Measurements from ENCODE around the gene COLQ. TPM values are rescaled to one million over a fixed set of nuclear protein-coding genes. Genes with fewer than 3 reads are reported as not detected.

The COLQ gene
- total and polyA plus RNA-seq, 2 experiments from 2014 or later, result 0.32 to 0.93 TPM

DNA sequence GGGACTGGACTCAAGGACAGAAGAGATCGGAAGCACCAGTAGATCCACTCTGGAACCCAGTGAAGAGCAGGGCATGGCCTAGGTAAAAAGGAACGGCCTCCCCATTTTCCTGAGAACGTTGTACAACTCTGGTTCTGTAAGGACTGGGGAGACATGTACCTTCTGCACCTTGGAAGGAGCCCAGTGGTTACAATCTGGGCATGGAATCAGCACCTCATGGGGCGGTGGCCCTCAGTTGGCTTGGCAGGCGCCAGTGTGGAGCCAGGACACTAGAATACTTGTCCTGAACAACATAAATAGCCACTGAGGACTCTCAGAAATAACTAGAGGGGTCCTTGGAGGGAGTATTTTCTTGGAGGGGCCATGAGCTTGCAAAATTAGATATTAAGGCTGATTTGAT lies 68.5 kb downstream of the COLQ start:
- no peak overlapping the region for H3K9ac ChIP-seq
- H3F3A ChIP-seq (ENCODE audit: insufficient read depth), result no peaks in the 10 kb centered on the region
- no peak overlapping the region for H3K4me3 ChIP-seq
- H4K20me1 ChIP-seq (ENCODE audit: insufficient read depth), result no peaks in the 10 kb centered on the region
- 70 to 80% methylated on average over 5 of the region's 5 CpGs for WGBS, 2 experiments (ENCODE audit: low coverage in 1 of 2, low lambda C conversion rate in 2 of 2, missing lambda C conversion rate in 2 of 2)
- H3K9me3 ChIP-seq (ENCODE audit: low read depth), result no peaks in the 10 kb centered on the region
- no peaks in the 10 kb centered on the region for H3K4me1 ChIP-seq (ENCODE audit: insufficient read depth)
- no peak for TF ChIP-seq EZH2phosphoT487 (IDR thresholded peaks at IDR 0.05; ENCODE audit: insufficient read depth, low read depth)
- no peak for TF ChIP-seq EZH2 (IDR thresholded peaks at IDR 0.05; ENCODE audit: insufficient read depth, poor library complexity, severe bottlenecking)
- no peaks in the 10 kb centered on the region for H3K36me3 ChIP-seq (ENCODE audit: low read depth)
- no peaks in the 10 kb centered on the region for H3K27me3 ChIP-seq (replicated peaks; ENCODE audit: insufficient read depth)
- H2AFZ ChIP-seq, result no peak overlapping the region
- in situ Hi-C loops (cut with MboI), result no loop called here
- H3K79me2 ChIP-seq (ENCODE audit: insufficient read depth), result no peaks in the 10 kb centered on the region
- H3K27ac ChIP-seq, result no peak overlapping the region
- no peaks in the 10 kb centered on the region for H3K9me2 ChIP-seq (ENCODE audit: insufficient read depth)
- H3K4me2 ChIP-seq (ENCODE audit: unreplicated experiment), result no peak overlapping the region
- no peak for DNase-seq

DNA sequence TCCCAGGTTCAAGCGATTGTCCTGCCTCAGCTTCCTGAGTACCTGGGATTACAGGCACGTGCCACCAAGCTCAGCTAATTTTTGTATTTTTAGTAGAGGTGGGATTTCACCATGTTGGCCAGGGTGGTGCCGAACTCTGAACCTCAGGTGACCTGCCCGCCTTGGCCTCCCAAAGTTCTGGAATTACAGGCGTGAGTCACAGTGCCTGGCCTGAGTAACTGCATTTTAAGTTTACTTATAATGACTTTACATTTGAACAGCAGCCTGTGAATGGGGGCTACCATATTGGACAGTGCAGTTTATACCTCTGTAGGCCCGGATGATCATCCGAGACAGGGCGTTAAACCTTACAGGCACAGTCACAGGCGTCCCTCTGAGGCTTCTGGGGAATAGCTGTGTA lies 69.3 kb downstream of the COLQ start:
- TF ChIP-seq EZH2 (IDR thresholded peaks at IDR 0.05; ENCODE audit: insufficient read depth, poor library complexity, severe bottlenecking) (no peak), EZH2phosphoT487 (IDR thresholded peaks at IDR 0.05; ENCODE audit: insufficient read depth, low read depth) (no peak)
- H3K9ac ChIP-seq, result no peak overlapping the region
- H3F3A ChIP-seq (ENCODE audit: insufficient read depth), result no peaks in the 10 kb centered on the region
- H3K9me2 ChIP-seq (ENCODE audit: insufficient read depth), result no peaks in the 10 kb centered on the region
- no peak overlapping the region for H3K4me2 ChIP-seq (ENCODE audit: unreplicated experiment)
- no peaks in the 10 kb centered on the region for H3K4me1 ChIP-seq (ENCODE audit: insufficient read depth)
- H3K79me2 ChIP-seq (ENCODE audit: insufficient read depth), result no peaks in the 10 kb centered on the region
- no peak overlapping the region for H2AFZ ChIP-seq
- no peaks in the 10 kb centered on the region for H3K36me3 ChIP-seq (ENCODE audit: low read depth)
- no peak overlapping the region for H3K27ac ChIP-seq
- no peaks in the 10 kb centered on the region for H4K20me1 ChIP-seq (ENCODE audit: insufficient read depth)
- H3K27me3 ChIP-seq (replicated peaks; ENCODE audit: insufficient read depth), result no peaks in the 10 kb centered on the region
- in situ Hi-C loops (cut with MboI), result no loop called here
- no peaks in the 10 kb centered on the region for H3K9me3 ChIP-seq (ENCODE audit: low read depth)
- no peak overlapping the region for H3K4me3 ChIP-seq
- 79 to 80% methylated on average over 9 of the region's 9 CpGs for WGBS, 2 experiments (ENCODE audit: low coverage in 1 of 2, low lambda C conversion rate in 2 of 2, missing lambda C conversion rate in 2 of 2)
- DNase-seq, result no peak

DNA sequence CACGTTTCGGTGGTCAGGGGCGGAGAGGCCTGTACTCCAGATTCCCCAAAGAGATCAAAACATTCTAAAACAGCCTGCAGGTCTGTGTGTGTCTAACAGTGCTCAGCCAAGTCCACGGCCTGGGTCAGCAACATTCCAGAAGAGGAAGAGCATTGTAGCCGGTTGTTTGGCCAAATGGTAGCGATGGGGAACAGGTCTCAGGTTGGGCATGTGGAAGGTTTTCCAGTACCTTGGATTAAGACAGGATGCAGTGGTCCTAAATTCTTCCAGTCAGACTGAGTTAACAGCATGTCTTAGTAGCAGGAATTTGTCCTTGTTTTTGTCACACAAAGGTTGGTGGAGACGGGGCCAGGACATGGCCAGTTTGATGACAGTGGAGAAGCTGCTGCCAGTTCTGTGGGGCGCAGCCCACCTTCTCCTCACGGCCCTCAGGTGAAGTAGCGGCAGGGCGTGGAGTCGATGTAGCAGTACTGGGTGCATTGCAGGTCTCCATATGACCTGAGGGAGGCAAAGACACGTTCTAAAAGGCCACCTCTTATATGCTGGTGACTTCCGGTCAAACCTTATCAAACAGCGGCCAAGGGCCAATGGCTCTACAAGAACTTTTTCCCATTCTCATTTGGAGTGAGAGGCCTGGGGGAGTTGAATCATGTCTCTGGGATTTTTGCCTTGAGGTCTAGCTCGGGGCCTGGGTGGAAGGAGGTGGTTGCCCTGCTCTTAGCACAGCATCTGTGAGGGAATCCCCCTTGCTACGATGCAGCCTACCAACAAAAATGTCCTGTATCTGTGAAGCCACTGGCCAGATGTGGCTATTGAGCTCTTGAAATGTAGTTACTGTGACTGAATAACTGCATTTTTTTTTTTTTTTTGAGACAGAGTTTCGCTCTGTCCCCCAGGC lies 70.0 kb downstream of the COLQ start:
- H3K27ac ChIP-seq, result no peak overlapping the region
- TF ChIP-seq EZH2 (IDR thresholded peaks at IDR 0.05; ENCODE audit: insufficient read depth, poor library complexity, severe bottlenecking) (no peak), EZH2phosphoT487 (IDR thresholded peaks at IDR 0.05; ENCODE audit: insufficient read depth, low read depth) (no peak)
- no peak overlapping the region for H3K9ac ChIP-seq
- no peaks in the 10 kb centered on the region for H3K79me2 ChIP-seq (ENCODE audit: insufficient read depth)
- in situ Hi-C loops (cut with MboI), result no loop called here
- no peaks in the 10 kb centered on the region for H3K4me1 ChIP-seq (ENCODE audit: insufficient read depth)
- H2AFZ ChIP-seq, result no peak overlapping the region
- no peak for DNase-seq
- no peak overlapping the region for H3K4me3 ChIP-seq
- 86 to 88% methylated on average over 18 of the region's 18 CpGs for WGBS, 2 experiments (ENCODE audit: low coverage in 1 of 2, low lambda C conversion rate in 2 of 2, missing lambda C conversion rate in 2 of 2)
- no peaks in the 10 kb centered on the region for H3F3A ChIP-seq (ENCODE audit: insufficient read depth)
- no peaks in the 10 kb centered on the region for H3K9me2 ChIP-seq (ENCODE audit: insufficient read depth)
- no peaks in the 10 kb centered on the region for H4K20me1 ChIP-seq (ENCODE audit: insufficient read depth)
- no peak overlapping the region for H3K4me2 ChIP-seq (ENCODE audit: unreplicated experiment)
- H3K9me3 ChIP-seq (ENCODE audit: low read depth), result no peaks in the 10 kb centered on the region
- no peaks in the 10 kb centered on the region for H3K36me3 ChIP-seq (ENCODE audit: low read depth)
- H3K27me3 ChIP-seq (replicated peaks; ENCODE audit: insufficient read depth), result no peaks in the 10 kb centered on the region

DNA sequence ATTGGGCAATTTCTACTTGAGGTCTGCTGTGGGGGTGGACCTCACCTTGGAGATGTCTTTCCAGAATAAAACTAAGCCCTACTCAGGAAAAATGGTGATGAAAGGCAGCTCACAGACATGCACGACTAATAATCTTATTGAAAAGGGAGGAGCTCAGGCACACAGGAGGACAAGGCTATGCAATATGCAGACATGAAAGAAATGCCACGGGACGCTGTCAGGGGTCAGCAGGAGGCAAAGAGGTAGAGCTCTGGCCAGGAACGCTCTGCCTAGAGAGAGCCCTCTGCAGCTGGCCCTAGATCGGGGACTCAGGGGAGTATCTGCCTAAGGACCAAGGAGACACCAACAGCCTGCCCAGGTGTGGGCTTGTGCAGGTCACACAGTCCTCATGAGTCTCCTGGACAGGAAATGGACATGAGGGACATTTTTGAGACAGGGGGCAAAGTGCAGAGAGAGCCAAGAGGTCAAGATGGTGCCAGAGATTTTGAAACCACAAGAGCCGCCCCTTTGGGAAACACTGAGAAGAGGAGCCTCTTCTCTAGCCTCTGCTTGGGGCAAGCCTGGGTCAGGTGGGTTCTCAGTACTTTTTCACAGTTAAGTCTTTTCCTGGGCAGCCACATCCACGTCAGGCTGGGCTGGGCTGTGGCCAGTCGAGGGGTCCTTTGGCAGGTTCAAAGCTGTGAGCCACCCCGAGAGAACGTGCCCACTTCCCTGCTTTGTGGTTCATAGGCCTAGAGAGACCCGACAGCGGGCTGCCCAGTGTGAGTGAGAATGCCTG lies 70.9 kb downstream of the COLQ start:
- TF ChIP-seq EZH2phosphoT487 (IDR thresholded peaks at IDR 0.05; ENCODE audit: insufficient read depth, low read depth), result no peak
- TF ChIP-seq EZH2 (IDR thresholded peaks at IDR 0.05; ENCODE audit: insufficient read depth, poor library complexity, severe bottlenecking), result no peak
- Histone ChIP-seq H2AFZ (no peak overlapping the region), H3K27ac (no peak overlapping the region), H3K4me1 (ENCODE audit: insufficient read depth) (no peaks in the 10 kb centered on the region), H3K4me3 (no peak overlapping the region), H3K27me3 (replicated peaks; ENCODE audit: insufficient read depth) (no peaks in the 10 kb centered on the region), H3K36me3 (ENCODE audit: low read depth) (no peaks in the 10 kb centered on the region), H3K79me2 (ENCODE audit: insufficient read depth) (no peaks in the 10 kb centered on the region), H3K9ac (no peak overlapping the region), H4K20me1 (ENCODE audit: insufficient read depth) (no peaks in the 10 kb centered on the region), H3K4me2 (ENCODE audit: unreplicated experiment) (no peak overlapping the region), H3K9me2 (ENCODE audit: insufficient read depth) (no peaks in the 10 kb centered on the region), H3F3A (ENCODE audit: insufficient read depth) (no peaks in the 10 kb centered on the region), H3K9me3 (ENCODE audit: low read depth) (no peaks in the 10 kb centered on the region)
- no peak for DNase-seq
- 73 to 78% methylated on average over 12 of the region's 12 CpGs for WGBS, 2 experiments (ENCODE audit: low coverage in 1 of 2, low lambda C conversion rate in 2 of 2, missing lambda C conversion rate in 2 of 2)
- in situ Hi-C loops (cut with MboI), result no loop called here
